Effector CD4-positive, alpha-beta T cell (primary cell): ENCODE results near the gene NEK1.
"Not testable (repeated sequence)": the region's sequence is repeated elsewhere in the genome, so short reads cannot be mapped to it uniquely, and the experiment has no call there.

Source experiments
- DNase-seq: peaks from one replicate; pipeline ENCODE4 v3.0.0-alpha.2; 2020

NEK1 gene

GRCh38 chr4:169594560-169595195, 17.7 kb downstream of the NEK1 start:
- DNase-seq, result no peak

- no peak for DNase-seq
Measured at GRCh38 chr4:169593050-169593560, 19.3 kb downstream of the NEK1 start.

- DNase-seq, result no peak
Measured at GRCh38 chr4:169583563-169583962, 28.8 kb downstream of the NEK1 start.

- no peak for DNase-seq
Measured at GRCh38 chr4:169582706-169583105, 29.7 kb downstream of the NEK1 start.

GRCh38 chr4:169582203-169582602, 30.2 kb downstream of the NEK1 start:
- no peak for DNase-seq

GRCh38 chr4:169573889-169574288, 38.5 kb downstream of the NEK1 start:
- DNase-seq, result no peak

GRCh38 chr4:169571435-169571834, 40.9 kb downstream of the NEK1 start:
- DNase-seq, result no peak

- DNase-seq, result not testable (repeated sequence)
Measured at GRCh38 chr4:169571012-169571411, 41.4 kb downstream of the NEK1 start.

- not testable (repeated sequence) for DNase-seq
Measured at GRCh38 chr4:169570266-169570665, 42.1 kb downstream of the NEK1 start.

- not testable (repeated sequence) for DNase-seq
Measured at GRCh38 chr4:169569188-169569587, 43.2 kb downstream of the NEK1 start.

- no peak for DNase-seq
Measured at GRCh38 chr4:169567916-169568315, 44.5 kb downstream of the NEK1 start.

GRCh38 chr4:169566021-169566818, 46.2 kb downstream of the NEK1 start:
- no peak for DNase-seq

- DNase-seq, result no peak
Measured at GRCh38 chr4:169565606-169566005, 46.8 kb downstream of the NEK1 start.

- no peak for DNase-seq
Measured at GRCh38 chr4:169557061-169557636, 55.2 kb downstream of the NEK1 start.

- DNase-seq, result not testable (repeated sequence)
Measured at GRCh38 chr4:169546548-169546947, 65.8 kb downstream of the NEK1 start.

- DNase-seq, result no peak
Measured at GRCh38 chr4:169540774-169541173, 71.6 kb downstream of the NEK1 start.

- DNase-seq, result no peak
Measured at GRCh38 chr4:169530048-169530447, 82.3 kb downstream of the NEK1 start.

GRCh38 chr4:169523796-169524195, 88.6 kb downstream of the NEK1 start:
- no peak for DNase-seq

GRCh38 chr4:169510617-169511016, 101.8 kb downstream of the NEK1 start:
- DNase-seq, result no peak

GRCh38 chr4:169506903-169507302, 105.5 kb downstream of the NEK1 start:
- no peak for DNase-seq

GRCh38 chr4:169499907-169500306, 112.5 kb downstream of the NEK1 start:
- DNase-seq, result not testable (repeated sequence)

GRCh38 chr4:169494234-169494633, 118.1 kb downstream of the NEK1 start:
- not testable (repeated sequence) for DNase-seq

- no peak for DNase-seq
Measured at GRCh38 chr4:169493164-169493524, 119.2 kb downstream of the NEK1 start.
